CD4-positive, alpha-beta T cell (primary cell): ENCODE data around the gene KIF26B. TPM values are rescaled to one million over a fixed set of nuclear protein-coding genes. Genes with fewer than 3 reads are reported as not detected.

ENCODE experiments used
- ATAC-seq: fragments of 200-7000 bp; cut with Tn5 transposase; one replicate; pipeline ENCODE4 v1.10.0; 2022; ENCODE audit warnings: mild to moderate bottlenecking; ENCODE audit not compliant: poor library complexity
- CTCF ChIA-PET: fragments of 350-600 bp; sonication (Branson Sonifier 250); formaldehyde crosslinking; loops from one replicate; lab custom pipeline; 2021; ENCODE audit warnings: antibody characterized with exemption, inconsistent platforms; lab: Charles Lee
- POLR2A ChIA-PET: fragments of 350-600 bp; sonication (Branson Sonifier 250); formaldehyde crosslinking; loops from one replicate; lab custom pipeline; 2021; ENCODE audit warnings: antibody characterized with exemption, inconsistent platforms; lab: Charles Lee
- DNase-seq, 14 experiments: peaks; one replicate each; pipeline ENCODE4 v3.0.0-alpha.2; 2013 to 2020; ENCODE audit warnings: mixed read lengths in 2 of 14
- H3K27ac ChIP-seq, 2 donors: one replicate each; pipeline versions ENCODE4 v1.5.1 to v1.7.0; 2013; ENCODE audit warnings: low read length in 2 of 2, low read depth in 1 of 2, mild to moderate bottlenecking in 1 of 2
- H3K27me3 ChIP-seq, 2 experiments: 1 replicate in 1 of 2; 2 replicates in 1 of 2; pipeline versions ENCODE4 v1.6.1 to v1.7.0; 2013; ENCODE audit warnings: low read length in 2 of 2, control low read depth in 1 of 2, mild to moderate bottlenecking in 1 of 2, moderate library complexity in 1 of 2; ENCODE audit not compliant: insufficient read depth in 2 of 2, control insufficient read depth in 1 of 2
- H3K36me3 ChIP-seq: one replicate; pipeline ENCODE4 v1.6.1; 2013; ENCODE audit warnings: low read length, control low read depth; ENCODE audit not compliant: insufficient read depth
- H3K4me1 ChIP-seq: one replicate; pipeline ENCODE4 v1.6.1; 2013; ENCODE audit warnings: low read length, control low read depth; ENCODE audit not compliant: insufficient read depth
- H3K4me3 ChIP-seq: one replicate; pipeline ENCODE4 v1.5.1; 2013; ENCODE audit warnings: mild to moderate bottlenecking, low read length, moderate library complexity
- H3K9me3 ChIP-seq, 2 experiments: 1 replicate in 1 of 2; 2 replicates in 1 of 2; pipeline versions ENCODE4 v1.6.1 to v1.7.0; 2013; ENCODE audit warnings: low read length in 2 of 2, mild to moderate bottlenecking in 2 of 2, control low read depth in 1 of 2, moderate library complexity in 1 of 2; ENCODE audit not compliant: control insufficient read depth in 1 of 2, insufficient read depth in 1 of 2
- H3K27ac Mint-ChIP-seq: one replicate; pipeline ENCODE4 v1.8.0; 2020; ENCODE audit warnings: mixed read lengths
- H3K27me3 Mint-ChIP-seq: one replicate; pipeline ENCODE4 v1.8.0; 2021; ENCODE audit warnings: mixed read lengths
- H3K36me3 Mint-ChIP-seq: one replicate; pipeline ENCODE4 v1.8.0; 2021; ENCODE audit warnings: low read depth, mixed read lengths
- H3K4me1 Mint-ChIP-seq: one replicate; pipeline ENCODE4 v1.8.0; 2021; ENCODE audit warnings: low read depth, mixed read lengths
- H3K4me3 Mint-ChIP-seq: one replicate; pipeline ENCODE4 v1.8.0; 2020; ENCODE audit warnings: mild to moderate bottlenecking, mixed read lengths
- H3K9me3 Mint-ChIP-seq: one replicate; pipeline ENCODE4 v1.8.0; 2020; ENCODE audit warnings: mixed read lengths
- CTCF ChIP-seq: fragments of 200-600 bp; IDR thresholded peaks from one replicate; pipeline ENCODE4 v1.8.0; 2022; ENCODE audit warnings: antibody characterized with exemption, mild to moderate bottlenecking
- intact Hi-C, 2 experiments: fragments of 100-400 bp; cut with DNase I in 1 of 2; cut with micrococcal nuclease in 1 of 2; formaldehyde crosslinking; loops; one replicate each; pipeline versions ENCODE4 v1.15.1 to v1.9.0; 2023 to 2025; cut with DNase I, micrococcal nuclease
- total RNA-seq, 174 experiments: library from RNA in 2 of 174; stranded (reverse) in 2 of 174; gene quantifications; one replicate each; pipeline ENCODE4 v1.2.3 and lab custom pipeline; 2021 to 2026

The KIF26B gene
- total RNA-seq, 2 experiments from 2014 or later, result 0.03 TPM; not detected in 1

- H3K4me1 ChIP-seq, result no peaks in the 10 kb centered on the region
- no peak for ATAC-seq
- H3K4me1 Mint-ChIP-seq, result no peaks in the 10 kb centered on the region
- H3K36me3 Mint-ChIP-seq, result no peaks in the 10 kb centered on the region
- no peak overlapping the region for H3K4me3 ChIP-seq
- no peak for TF ChIP-seq CTCF
- H3K9me3 Mint-ChIP-seq, result no peaks in the 10 kb centered on the region
- H3K27ac Mint-ChIP-seq, result no peak overlapping the region
- no peaks in the 10 kb centered on the region for H3K36me3 ChIP-seq
- POLR2A ChIA-PET, result no interaction called here
- no peak overlapping the region for H3K27ac ChIP-seq
- no peak for DNase-seq
- H3K27me3 ChIP-seq, result no peaks in the 10 kb centered on the region
- H3K9me3 ChIP-seq, result no peaks in the 10 kb centered on the region
- no peaks in the 10 kb centered on the region for H3K27me3 Mint-ChIP-seq
- CTCF ChIA-PET, result no interaction called here
- no peak overlapping the region for H3K4me3 Mint-ChIP-seq
- intact Hi-C loops, result no loop called here
These were observed 346.8 kb downstream of the KIF26B start for GRCh38 chr1:245501633-245502032.

DNA sequence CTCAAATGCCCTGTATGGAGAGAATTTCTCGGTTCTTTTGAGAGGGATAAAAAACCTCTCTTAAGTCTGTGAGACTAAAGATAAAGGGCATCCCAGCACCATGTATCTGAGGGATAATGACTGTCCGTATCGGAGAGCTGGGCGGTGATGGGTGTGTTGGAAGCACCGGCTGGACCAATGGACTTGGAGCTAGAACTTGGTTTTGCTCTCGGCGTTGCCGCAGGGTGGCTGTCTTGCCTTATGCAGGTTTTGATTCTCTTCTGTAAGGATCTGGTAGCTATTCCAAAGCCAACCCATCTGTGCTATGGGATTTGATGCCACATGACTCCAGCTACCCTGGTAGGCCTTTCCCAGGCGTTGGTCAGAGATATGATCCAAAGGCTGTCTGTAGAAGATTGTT, 348.8 kb downstream of the KIF26B start:
- Mint-ChIP-seq H3K27ac (no peak overlapping the region), H3K4me1 (no peaks in the 10 kb centered on the region), H3K4me3 (no peak overlapping the region), H3K27me3 (no peaks in the 10 kb centered on the region), H3K9me3 (no peaks in the 10 kb centered on the region), H3K36me3 (no peaks in the 10 kb centered on the region)
- Histone ChIP-seq H3K4me1 (no peaks in the 10 kb centered on the region), H3K27me3 (no peaks in the 10 kb centered on the region), H3K9me3 (no peaks in the 10 kb centered on the region), H3K4me3 (no peak overlapping the region), H3K36me3 (no peaks in the 10 kb centered on the region), H3K27ac (no peak overlapping the region)
- POLR2A ChIA-PET, result no interaction called here
- no peak for TF ChIP-seq CTCF
- CTCF ChIA-PET, result no interaction called here
- intact Hi-C loops, result no loop called here
- ATAC-seq, result no peak
- DNase-seq, result no peak

DNA sequence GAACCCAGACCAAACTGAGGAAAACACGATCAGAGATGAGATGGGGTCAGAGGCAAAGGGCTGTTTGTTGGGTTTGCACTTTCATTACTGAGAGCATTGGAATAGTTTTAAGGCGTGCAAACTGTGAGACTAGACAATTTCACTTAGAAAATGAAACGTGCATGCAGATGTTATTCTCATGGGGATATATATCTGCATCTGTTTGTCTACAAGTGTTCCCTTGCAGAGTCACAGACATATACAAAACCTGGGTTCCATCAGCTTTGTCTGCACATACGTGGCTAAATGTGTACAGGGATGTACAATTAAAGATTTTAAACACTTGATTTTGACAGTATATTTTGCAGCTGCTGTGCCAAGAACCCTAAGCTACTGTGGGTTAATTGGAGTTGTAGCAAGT, 355.4 kb downstream of the KIF26B start:
- POLR2A ChIA-PET, result no interaction called here
- ATAC-seq, result no peak
- no peak for TF ChIP-seq CTCF
- Mint-ChIP-seq H3K36me3 (no peaks in the 10 kb centered on the region), H3K4me3 (no peak overlapping the region), H3K9me3 (peaks cover 3% of the 10 kb centered on the region), H3K27me3 (peaks cover 30% of the 10 kb centered on the region), H3K27ac (no peak overlapping the region), H3K4me1 (no peaks in the 10 kb centered on the region)
- intact Hi-C loops, result no loop called here
- H3K4me1 ChIP-seq, result no peaks in the 10 kb centered on the region
- H3K27ac ChIP-seq, result no peak overlapping the region
- no peaks in the 10 kb centered on the region for H3K36me3 ChIP-seq
- no peak overlapping the region for H3K4me3 ChIP-seq
- peaks cover 0 to 8% of the 10 kb centered on the region in 2 experiments for H3K27me3 ChIP-seq
- CTCF ChIA-PET, result no interaction called here
- H3K9me3 ChIP-seq, result peaks cover 0 to 5% of the 10 kb centered on the region in 2 experiments
- DNase-seq, result no peak
